A673 (cell line): ENCODE data around the gene KLHL11.
"Not testable (repeated sequence)": the region's sequence is repeated elsewhere in the genome, so short reads cannot be mapped to it uniquely, and the experiment has no call there.

Experiments
- EZH2 ChIP-seq: fragments of 200-600 bp; sonication (generic); IDR thresholded peaks from 2 replicates; pipeline ENCODE4 v1.6.1; 2017; ENCODE audit warnings: borderline replicate concordance, low read depth, mild to moderate bottlenecking, mixed read lengths, antibody characterized with exemption, low read length; ENCODE audit not compliant: poor library complexity, severe bottlenecking
- TF ChIP-seq, protein P1 (sequence below): fragments of 300-800, 200-600 bp; sonication (generic); conservative IDR thresholded peaks from 2 replicates; pipeline ENCODE4 v1.5.1; 2017; ENCODE audit warnings: low read depth, mild to moderate bottlenecking, antibody characterized with exemption, low read length, moderate library complexity, mixed read lengths

DNA sequence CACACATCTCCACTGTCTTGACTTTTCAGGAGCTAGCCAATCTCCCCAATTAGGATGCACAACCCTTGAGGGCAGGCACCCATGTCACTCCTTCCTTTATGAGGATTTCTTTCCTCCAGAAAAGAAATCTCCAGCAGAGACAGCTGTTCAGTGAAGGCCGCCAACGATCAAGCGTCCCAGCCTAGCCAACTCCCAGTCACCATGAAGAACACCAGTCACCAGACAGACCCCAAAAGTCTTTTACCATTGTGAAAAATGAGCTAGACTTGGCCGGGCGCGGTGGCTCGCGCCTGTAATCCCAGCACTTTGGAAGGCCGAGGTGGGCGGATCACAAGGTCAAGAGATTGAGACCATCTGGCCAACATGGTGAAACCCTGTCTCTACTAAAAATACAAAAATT is 35.3 kb downstream of the KLHL11 start:
- TF ChIP-seq, protein P1, sequence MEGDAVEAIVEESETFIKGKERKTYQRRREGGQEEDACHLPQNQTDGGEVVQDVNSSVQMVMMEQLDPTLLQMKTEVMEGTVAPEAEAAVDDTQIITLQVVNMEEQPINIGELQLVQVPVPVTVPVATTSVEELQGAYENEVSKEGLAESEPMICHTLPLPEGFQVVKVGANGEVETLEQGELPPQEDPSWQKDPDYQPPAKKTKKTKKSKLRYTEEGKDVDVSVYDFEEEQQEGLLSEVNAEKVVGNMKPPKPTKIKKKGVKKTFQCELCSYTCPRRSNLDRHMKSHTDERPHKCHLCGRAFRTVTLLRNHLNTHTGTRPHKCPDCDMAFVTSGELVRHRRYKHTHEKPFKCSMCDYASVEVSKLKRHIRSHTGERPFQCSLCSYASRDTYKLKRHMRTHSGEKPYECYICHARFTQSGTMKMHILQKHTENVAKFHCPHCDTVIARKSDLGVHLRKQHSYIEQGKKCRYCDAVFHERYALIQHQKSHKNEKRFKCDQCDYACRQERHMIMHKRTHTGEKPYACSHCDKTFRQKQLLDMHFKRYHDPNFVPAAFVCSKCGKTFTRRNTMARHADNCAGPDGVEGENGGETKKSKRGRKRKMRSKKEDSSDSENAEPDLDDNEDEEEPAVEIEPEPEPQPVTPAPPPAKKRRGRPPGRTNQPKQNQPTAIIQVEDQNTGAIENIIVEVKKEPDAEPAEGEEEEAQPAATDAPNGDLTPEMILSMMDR: not testable (repeated sequence)
- not testable (repeated sequence) for TF ChIP-seq EZH2
